Measurements from ENCODE around the gene SLC22A7. TPM values are rescaled to one million over a fixed set of nuclear protein-coding genes. Genes with fewer than 3 reads are reported as not detected.

The SLC22A7 gene, protein sequence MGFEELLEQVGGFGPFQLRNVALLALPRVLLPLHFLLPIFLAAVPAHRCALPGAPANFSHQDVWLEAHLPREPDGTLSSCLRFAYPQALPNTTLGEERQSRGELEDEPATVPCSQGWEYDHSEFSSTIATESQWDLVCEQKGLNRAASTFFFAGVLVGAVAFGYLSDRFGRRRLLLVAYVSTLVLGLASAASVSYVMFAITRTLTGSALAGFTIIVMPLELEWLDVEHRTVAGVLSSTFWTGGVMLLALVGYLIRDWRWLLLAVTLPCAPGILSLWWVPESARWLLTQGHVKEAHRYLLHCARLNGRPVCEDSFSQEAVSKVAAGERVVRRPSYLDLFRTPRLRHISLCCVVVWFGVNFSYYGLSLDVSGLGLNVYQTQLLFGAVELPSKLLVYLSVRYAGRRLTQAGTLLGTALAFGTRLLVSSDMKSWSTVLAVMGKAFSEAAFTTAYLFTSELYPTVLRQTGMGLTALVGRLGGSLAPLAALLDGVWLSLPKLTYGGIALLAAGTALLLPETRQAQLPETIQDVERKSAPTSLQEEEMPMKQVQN
- not detected in 2 replicates for total RNA-seq

DNA sequence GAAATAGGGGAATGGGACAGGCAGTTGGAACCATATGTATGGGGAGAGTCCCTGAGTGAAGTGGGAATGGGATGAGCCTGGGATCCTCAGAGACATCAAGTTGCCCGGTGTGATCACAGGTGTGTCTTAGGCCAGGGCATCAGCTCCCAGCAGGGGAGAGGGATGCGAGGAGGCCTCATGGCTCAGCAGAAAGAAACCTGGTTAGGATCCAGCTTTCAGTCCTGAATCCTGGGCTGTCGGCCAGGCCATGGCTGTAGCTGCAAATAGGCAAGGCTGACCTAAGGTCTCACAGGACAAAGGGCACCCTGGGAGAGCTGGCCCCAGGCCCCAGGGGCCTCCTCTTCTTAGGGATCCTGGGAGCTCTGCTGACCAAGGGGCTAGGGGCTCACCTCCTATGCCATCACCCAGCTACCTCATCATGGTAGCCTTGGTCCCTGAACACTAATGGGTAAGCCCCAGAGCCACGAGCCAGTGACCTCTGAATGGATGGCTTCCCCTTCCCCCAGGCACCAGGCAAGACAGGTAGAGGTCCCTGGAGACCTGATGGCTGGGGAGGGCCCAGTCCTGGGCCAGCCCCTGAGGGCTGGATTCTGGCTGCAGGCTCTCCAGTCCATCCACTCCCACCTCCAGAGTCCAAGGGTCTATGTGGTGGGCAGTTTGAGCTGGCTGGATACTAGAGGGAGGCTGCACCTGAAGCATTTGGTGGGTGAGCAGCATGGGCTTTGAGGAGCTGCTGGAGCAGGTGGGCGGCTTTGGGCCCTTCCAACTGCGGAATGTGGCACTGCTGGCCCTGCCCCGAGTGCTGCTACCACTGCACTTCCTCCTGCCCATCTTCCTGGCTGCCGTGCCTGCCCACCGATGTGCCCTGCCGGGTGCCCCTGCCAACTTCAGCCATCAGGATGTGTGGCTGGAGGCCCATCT is at the start of gene SLC22A7:
Gene SLC22A7 (plus strand): TSS at position 617 of the 921 bp plus-strand sequence. CDS start 99 bp downstream, at position 716.

GRCh38 chr6:43308101-43308989 is 10.3 kb downstream of the SLC22A7 start, which contains the start of gene CRIP3:
Gene CRIP3, minus strand, starts transcription at chr6:43308826. Its CDS starts 34 bp downstream, at chr6:43308792.

Other genes starting within 250 kb of the SLC22A7 start
- gene CUL7, start 244.4 kb upstream of the SLC22A7 start, total RNA-seq = 41.0 and 52.4 TPM in 2 replicates
- 15.2 and 32.8 TPM in 2 replicates for gene MRPL2, start 238.8 kb upstream of the SLC22A7 start, total RNA-seq
- 11.5 and 19.4 TPM in 2 replicates for gene KLC4, start 238.6 kb upstream of the SLC22A7 start, total RNA-seq
- gene PTK7, start 221.9 kb upstream of the SLC22A7 start, total RNA-seq = 47.0 and 107 TPM in 2 replicates
- gene SRF, start 127.0 kb upstream of the SLC22A7 start, total RNA-seq = 16.1 and 23.4 TPM in 2 replicates
- 14.0 and 20.3 TPM in 2 replicates for gene CUL9, start 116.1 kb upstream of the SLC22A7 start, total RNA-seq
- gene DNPH1, start 68.8 kb upstream of the SLC22A7 start, total RNA-seq = 36.1 and 53.1 TPM in 2 replicates
- under 0.01 TPM in 1 of 2 replicates, not detected in the other for gene TTBK1, start 54.8 kb upstream of the SLC22A7 start, total RNA-seq
- not detected in 2 replicates for gene CRIP3, start 10.6 kb downstream of the SLC22A7 start, total RNA-seq
- 3.9 and 5.8 TPM in 2 replicates for gene ZNF318, start 71.4 kb downstream of the SLC22A7 start, total RNA-seq
- 14.4 and 18.8 TPM in 2 replicates for gene ABCC10, start 129.3 kb downstream of the SLC22A7 start, total RNA-seq
- gene DLK2, start 157.3 kb downstream of the SLC22A7 start, total RNA-seq = 0.19 and 0.28 TPM in 2 replicates
- gene TJAP1, start 179.3 kb downstream of the SLC22A7 start, total RNA-seq = 7.6 and 9.0 TPM in 2 replicates
- 0.19 and 0.56 TPM in 2 replicates for gene LRRC73, start 212.1 kb downstream of the SLC22A7 start, total RNA-seq
- 78.0 and 95.0 TPM in 2 replicates for gene YIPF3, start 218.7 kb downstream of the SLC22A7 start, total RNA-seq
- 24.0 and 39.5 TPM in 2 replicates for gene POLR1C, start 218.8 kb downstream of the SLC22A7 start, total RNA-seq